ENCODE measurements around the gene WDR83.
"Not testable (repeated sequence)": the region's sequence is repeated elsewhere in the genome, so short reads cannot be mapped to it uniquely, and the experiment has no call there.

Gene WDR83

GRCh38 chr19:12629215-12629614 is 37.4 kb upstream of the WDR83 start:
- TF ChIP-seq CTCF (IDR thresholded peaks at IDR 0.05; ENCODE audit: control extremely low read depth, extremely low read depth, low read depth, missing control alignments) = no peak
- no peak for DNase-seq (ENCODE audit: extremely low spot score)
- CTCF ChIA-PET = no interaction called here
- POLR2A ChIA-PET = no interaction called here

GRCh38 chr19:12636631-12637030 is 30.0 kb upstream of the WDR83 start:
- TF ChIP-seq CTCF (IDR thresholded peaks at IDR 0.05; ENCODE audit: control extremely low read depth, extremely low read depth, low read depth, missing control alignments) = no peak
- POLR2A ChIA-PET = no interaction called here
- DNase-seq (ENCODE audit: extremely low spot score) = no peak
- CTCF ChIA-PET = no interaction called here

GRCh38 chr19:12638611-12639182 is 27.9 kb upstream of the WDR83 start:
- TF ChIP-seq CTCF (IDR thresholded peaks at IDR 0.05; ENCODE audit: control extremely low read depth, extremely low read depth, low read depth, missing control alignments) = no peak
- CTCF ChIA-PET = interaction anchor here (1.3 to 2.1 kb wide), 2 partner anchors 15 to 209 kb away, joined by 3 to 11 read pairs; no protein-coding TSS in a partner anchor
- POLR2A ChIA-PET = interaction anchor here (0.6 to 0.7 kb wide), 2 partner anchors 19 to 413 kb away, joined by 4 to 7 read pairs; no protein-coding TSS in a partner anchor
- no peak for DNase-seq (ENCODE audit: extremely low spot score)

- TF ChIP-seq CTCF (IDR thresholded peaks at IDR 0.05; ENCODE audit: control extremely low read depth, extremely low read depth, low read depth, missing control alignments) = peak; percentile 65
- POLR2A ChIA-PET = interaction anchor here (1.1 to 1.2 kb wide), 2 partner anchors 29 kb away, joined by 4 read pairs; partner anchors contain the start of gene ZNF791
Measured at GRCh38 chr19:12639901-12640613, 26.6 kb upstream of the WDR83 start.

GRCh38 chr19:12641456-12641855 is 25.2 kb upstream of the WDR83 start:
- ChIA-PET CTCF (interaction anchor here (1.4 to 2.9 kb wide), 2 partner anchors 31 to 35 kb away, joined by 6 to 10 read pairs; no protein-coding TSS in a partner anchor), POLR2A (no interaction called here)
- TF ChIP-seq CTCF (IDR thresholded peaks at IDR 0.05; ENCODE audit: control extremely low read depth, extremely low read depth, low read depth, missing control alignments) = no peak
- DNase-seq (ENCODE audit: extremely low spot score) = no peak

More at GRCh38 chr19:12639901-12640613, 26.6 kb upstream of the WDR83 start:
- CTCF ChIA-PET = interaction anchor here (0.6 to 2.9 kb wide), 25 partner anchors 9 to 154 kb away, joined by 3 to 11 read pairs (median 4); partner anchors contain the start of genes MAN2B1, TNPO2, WDR83 and ZNF490
- peak; percentile 91 for DNase-seq (ENCODE audit: extremely low spot score)

- ChIA-PET POLR2A (no interaction called here), CTCF (no interaction called here)
- TF ChIP-seq CTCF (IDR thresholded peaks at IDR 0.05; ENCODE audit: control extremely low read depth, extremely low read depth, low read depth, missing control alignments) = no peak
- no peak for DNase-seq (ENCODE audit: extremely low spot score)
Measured at GRCh38 chr19:12642506-12642905, 24.1 kb upstream of the WDR83 start.

GRCh38 chr19:12643716-12644115 is 22.9 kb upstream of the WDR83 start:
- POLR2A ChIA-PET; DNase-seq (ENCODE audit: extremely low spot score); CTCF ChIA-PET: not testable (repeated sequence)

Data from GM10248 (cell line).